ENCODE measurements around the gene UNC80. TPM values are rescaled to one million over a fixed set of nuclear protein-coding genes. Genes with fewer than 3 reads are reported as not detected.

UNC80 gene
- total and polyA plus RNA-seq, 2 of the 13 experiments (the other 11 are each of a cell fraction or from before 2014, with no cell fraction given), result not detected

GRCh38 chr2:209824391-209824790 lies 52.8 kb downstream of the UNC80 start:
- TF ChIP-seq GATA4 (IDR thresholded peaks at IDR 0.05; ENCODE audit: borderline replicate concordance, low read depth) (no peak), KAT8 (CRISPR knock-in tag; IDR thresholded peaks at IDR 0.05) (no peak), ZNF737 (CRISPR knock-in tag; IDR thresholded peaks at IDR 0.05; ENCODE audit: borderline replicate concordance) (no peak), ZNF331 (CRISPR knock-in tag; IDR thresholded peaks at IDR 0.05) (no peak), PLSCR1 (CRISPR knock-in tag; IDR thresholded peaks at IDR 0.05; ENCODE audit: borderline replicate concordance) (no peak), SIX4 (CRISPR knock-in tag; IDR thresholded peaks at IDR 0.05) (no peak), RARA (CRISPR knock-in tag; IDR thresholded peaks at IDR 0.05) (no peak), ZNF24 (IDR thresholded peaks at IDR 0.05) (no peak), RNF219 (CRISPR knock-in tag; IDR thresholded peaks at IDR 0.05) (no peak), KLF9 (CRISPR knock-in tag; IDR thresholded peaks at IDR 0.05; ENCODE audit: low read depth) (no peak), ZKSCAN5 (CRISPR knock-in tag; IDR thresholded peaks at IDR 0.05) (no peak), ZNF333 (CRISPR knock-in tag; IDR thresholded peaks at IDR 0.05; ENCODE audit: borderline replicate concordance) (no peak), KLF13 (CRISPR knock-in tag; IDR thresholded peaks at IDR 0.05) (no peak), ZNF629 (CRISPR knock-in tag; conservative IDR thresholded peaks at IDR 0.05) (no peak), ZNF549 (CRISPR knock-in tag; IDR thresholded peaks at IDR 0.05) (no peak), THAP8 (CRISPR knock-in tag; IDR thresholded peaks at IDR 0.05; ENCODE audit: borderline replicate concordance) (no peak), ZNF607 (CRISPR knock-in tag; IDR thresholded peaks at IDR 0.05; ENCODE audit: borderline replicate concordance) (no peak), ZNF460 (CRISPR knock-in tag; IDR thresholded peaks at IDR 0.05; ENCODE audit: borderline replicate concordance) (no peak)
- Histone ChIP-seq H3K4me3 (replicated peaks in 1 of 3; ENCODE audit: insufficient read depth in 1 of 3, low read depth in 2 of 3, low read length in 3 of 3) (no peak overlapping the region), H3K9ac (ENCODE audit: insufficient read depth, low read depth, low read length) (no peak overlapping the region), H3K9me3 (ENCODE audit: low read length) (no peaks in the 10 kb centered on the region), H3K27ac (ENCODE audit: extremely low read length, insufficient read depth, low read length) (no peak overlapping the region), H3K79me2 (ENCODE audit: insufficient read depth, low read length) (no peaks in the 10 kb centered on the region), H3K36me3 (replicated peaks in 1 of 2; ENCODE audit: control insufficient read depth in 1 of 2, insufficient read depth in 2 of 2, low read length in 2 of 2) (no peaks in the 10 kb centered on the region), H3K4me2 (ENCODE audit: low read depth, low read length) (no peak overlapping the region), H2AFZ (ENCODE audit: low read length) (no peak overlapping the region), H3K4me1 (ENCODE audit: insufficient read depth, low read length) (no peaks in the 10 kb centered on the region), H4K20me1 (ENCODE audit: insufficient read depth, low read length) (no peaks in the 10 kb centered on the region), H3K27me3 (ENCODE audit: control insufficient read depth in 1 of 2, insufficient read depth in 2 of 2, low read length in 2 of 2) (no peaks in the 10 kb centered on the region)
- BruUV-seq (replicated peaks), result no TSS peak
- ChIA-PET POLR2A (interaction anchor here (0.5 kb wide), 1 partner anchor 1202 kb away, joined by 3 read pairs; no protein-coding TSS in a partner anchor), CTCF (ENCODE audit: low intra/inter-chr PET ratio, low total read pairs) (no interaction called here)
- FAIRE-seq (no peak), ATAC-seq (no peak), DNase-seq (ENCODE audit: low spot score) (no peak)
- WGBS (ENCODE audit: low lambda C conversion rate), result 10% methylated on average over 1 of the region's 1 CpG
- intact Hi-C loops (cut with micrococcal nuclease; ENCODE audit: unreplicated experiment) (no loop called here), in situ Hi-C loops (cut with HindIII; ENCODE audit: extremely low pct_ligation_motif_present, low pct_unique_long_range_greater_than_20kb) (no loop called here)
